ENCODE data around the gene SPOCK1. TPM values are rescaled to one million over a fixed set of nuclear protein-coding genes. Genes with fewer than 3 reads are reported as not detected.

Gene SPOCK1
- total and polyA plus RNA-seq, 2 of the 13 experiments (the other 11 are each of a cell fraction or from before 2014, with no cell fraction given): 0.18 to 0.29 TPM

DNA sequence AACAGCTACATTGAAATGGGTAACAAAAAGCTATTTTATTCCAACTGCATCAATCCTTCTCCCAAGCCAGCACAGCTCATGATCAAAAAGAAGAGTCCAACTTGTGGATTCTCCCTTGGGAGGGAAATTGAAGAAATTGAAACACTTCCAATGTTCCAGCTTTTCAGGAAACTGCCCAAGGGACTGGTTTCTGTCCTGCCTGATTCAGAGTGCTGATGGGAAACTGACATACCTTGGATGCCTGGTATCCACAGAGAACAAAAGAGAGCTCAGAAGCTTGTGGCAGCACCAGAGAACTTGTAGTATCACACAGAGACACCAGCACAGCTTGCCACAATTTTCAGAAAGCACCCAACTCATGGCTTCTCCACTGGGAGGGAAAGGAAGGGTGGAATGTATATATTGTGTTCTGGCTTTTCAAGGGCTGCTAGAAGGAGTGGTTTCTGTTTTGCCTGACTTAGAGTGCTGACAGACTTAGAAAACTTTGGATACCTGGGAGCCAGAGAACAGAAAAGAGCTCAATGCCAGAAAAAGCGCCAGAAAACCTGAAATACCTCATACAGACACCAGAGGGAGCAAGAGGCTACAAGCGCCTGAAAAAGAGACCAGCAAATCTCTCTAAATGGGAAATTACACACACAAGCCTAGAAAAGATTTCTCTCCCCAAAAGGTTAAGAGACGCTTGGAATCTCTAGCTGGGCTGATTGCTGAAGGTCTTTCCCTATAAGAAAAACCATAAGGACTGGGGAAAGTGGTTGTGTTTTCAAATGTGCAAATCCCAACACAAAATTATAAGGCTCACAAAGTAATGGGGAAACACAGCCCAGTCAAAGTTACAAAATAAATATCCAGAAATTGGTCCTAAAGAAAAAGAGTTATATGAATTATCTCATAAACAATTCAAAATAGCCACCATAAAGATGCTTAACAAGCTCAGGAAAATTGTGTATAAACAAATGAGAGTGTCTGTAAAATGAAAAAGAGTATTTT, 178.8 kb downstream of the SPOCK1 start (continued):
- TF ChIP-seq, protein P1, sequence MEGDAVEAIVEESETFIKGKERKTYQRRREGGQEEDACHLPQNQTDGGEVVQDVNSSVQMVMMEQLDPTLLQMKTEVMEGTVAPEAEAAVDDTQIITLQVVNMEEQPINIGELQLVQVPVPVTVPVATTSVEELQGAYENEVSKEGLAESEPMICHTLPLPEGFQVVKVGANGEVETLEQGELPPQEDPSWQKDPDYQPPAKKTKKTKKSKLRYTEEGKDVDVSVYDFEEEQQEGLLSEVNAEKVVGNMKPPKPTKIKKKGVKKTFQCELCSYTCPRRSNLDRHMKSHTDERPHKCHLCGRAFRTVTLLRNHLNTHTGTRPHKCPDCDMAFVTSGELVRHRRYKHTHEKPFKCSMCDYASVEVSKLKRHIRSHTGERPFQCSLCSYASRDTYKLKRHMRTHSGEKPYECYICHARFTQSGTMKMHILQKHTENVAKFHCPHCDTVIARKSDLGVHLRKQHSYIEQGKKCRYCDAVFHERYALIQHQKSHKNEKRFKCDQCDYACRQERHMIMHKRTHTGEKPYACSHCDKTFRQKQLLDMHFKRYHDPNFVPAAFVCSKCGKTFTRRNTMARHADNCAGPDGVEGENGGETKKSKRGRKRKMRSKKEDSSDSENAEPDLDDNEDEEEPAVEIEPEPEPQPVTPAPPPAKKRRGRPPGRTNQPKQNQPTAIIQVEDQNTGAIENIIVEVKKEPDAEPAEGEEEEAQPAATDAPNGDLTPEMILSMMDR (CRISPR knock-in tag; IDR thresholded peaks at IDR 0.05): peak; percentile 61
- TF ChIP-seq KLF6 (CRISPR knock-in tag; IDR thresholded peaks at IDR 0.05) (no peak), ZNF160 (CRISPR knock-in tag; IDR thresholded peaks at IDR 0.05) (no peak), ZNF557 (CRISPR knock-in tag; IDR thresholded peaks at IDR 0.05) (no peak), MIER2 (CRISPR knock-in tag; IDR thresholded peaks at IDR 0.05) (no peak), ZNF274 (CRISPR knock-in tag; IDR thresholded peaks at IDR 0.05) (no peak)
- TF ChIP-seq, protein P2, sequence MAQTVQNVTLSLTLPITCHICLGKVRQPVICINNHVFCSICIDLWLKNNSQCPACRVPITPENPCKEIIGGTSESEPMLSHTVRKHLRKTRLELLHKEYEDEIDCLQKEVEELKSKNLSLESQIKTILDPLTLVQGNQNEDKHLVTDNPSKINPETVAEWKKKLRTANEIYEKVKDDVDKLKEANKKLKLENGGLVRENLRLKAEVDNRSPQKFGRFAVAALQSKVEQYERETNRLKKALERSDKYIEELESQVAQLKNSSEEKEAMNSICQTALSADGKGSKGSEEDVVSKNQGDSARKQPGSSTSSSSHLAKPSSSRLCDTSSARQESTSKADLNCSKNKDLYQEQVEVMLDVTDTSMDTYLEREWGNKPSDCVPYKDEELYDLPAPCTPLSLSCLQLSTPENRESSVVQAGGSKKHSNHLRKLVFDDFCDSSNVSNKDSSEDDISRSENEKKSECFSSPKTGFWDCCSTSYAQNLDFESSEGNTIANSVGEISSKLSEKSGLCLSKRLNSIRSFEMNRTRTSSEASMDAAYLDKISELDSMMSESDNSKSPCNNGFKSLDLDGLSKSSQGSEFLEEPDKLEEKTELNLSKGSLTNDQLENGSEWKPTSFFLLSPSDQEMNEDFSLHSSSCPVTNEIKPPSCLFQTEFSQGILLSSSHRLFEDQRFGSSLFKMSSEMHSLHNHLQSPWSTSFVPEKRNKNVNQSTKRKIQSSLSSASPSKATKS (CRISPR knock-in tag; IDR thresholded peaks at IDR 0.05): no peak
- TF ChIP-seq, protein P3, sequence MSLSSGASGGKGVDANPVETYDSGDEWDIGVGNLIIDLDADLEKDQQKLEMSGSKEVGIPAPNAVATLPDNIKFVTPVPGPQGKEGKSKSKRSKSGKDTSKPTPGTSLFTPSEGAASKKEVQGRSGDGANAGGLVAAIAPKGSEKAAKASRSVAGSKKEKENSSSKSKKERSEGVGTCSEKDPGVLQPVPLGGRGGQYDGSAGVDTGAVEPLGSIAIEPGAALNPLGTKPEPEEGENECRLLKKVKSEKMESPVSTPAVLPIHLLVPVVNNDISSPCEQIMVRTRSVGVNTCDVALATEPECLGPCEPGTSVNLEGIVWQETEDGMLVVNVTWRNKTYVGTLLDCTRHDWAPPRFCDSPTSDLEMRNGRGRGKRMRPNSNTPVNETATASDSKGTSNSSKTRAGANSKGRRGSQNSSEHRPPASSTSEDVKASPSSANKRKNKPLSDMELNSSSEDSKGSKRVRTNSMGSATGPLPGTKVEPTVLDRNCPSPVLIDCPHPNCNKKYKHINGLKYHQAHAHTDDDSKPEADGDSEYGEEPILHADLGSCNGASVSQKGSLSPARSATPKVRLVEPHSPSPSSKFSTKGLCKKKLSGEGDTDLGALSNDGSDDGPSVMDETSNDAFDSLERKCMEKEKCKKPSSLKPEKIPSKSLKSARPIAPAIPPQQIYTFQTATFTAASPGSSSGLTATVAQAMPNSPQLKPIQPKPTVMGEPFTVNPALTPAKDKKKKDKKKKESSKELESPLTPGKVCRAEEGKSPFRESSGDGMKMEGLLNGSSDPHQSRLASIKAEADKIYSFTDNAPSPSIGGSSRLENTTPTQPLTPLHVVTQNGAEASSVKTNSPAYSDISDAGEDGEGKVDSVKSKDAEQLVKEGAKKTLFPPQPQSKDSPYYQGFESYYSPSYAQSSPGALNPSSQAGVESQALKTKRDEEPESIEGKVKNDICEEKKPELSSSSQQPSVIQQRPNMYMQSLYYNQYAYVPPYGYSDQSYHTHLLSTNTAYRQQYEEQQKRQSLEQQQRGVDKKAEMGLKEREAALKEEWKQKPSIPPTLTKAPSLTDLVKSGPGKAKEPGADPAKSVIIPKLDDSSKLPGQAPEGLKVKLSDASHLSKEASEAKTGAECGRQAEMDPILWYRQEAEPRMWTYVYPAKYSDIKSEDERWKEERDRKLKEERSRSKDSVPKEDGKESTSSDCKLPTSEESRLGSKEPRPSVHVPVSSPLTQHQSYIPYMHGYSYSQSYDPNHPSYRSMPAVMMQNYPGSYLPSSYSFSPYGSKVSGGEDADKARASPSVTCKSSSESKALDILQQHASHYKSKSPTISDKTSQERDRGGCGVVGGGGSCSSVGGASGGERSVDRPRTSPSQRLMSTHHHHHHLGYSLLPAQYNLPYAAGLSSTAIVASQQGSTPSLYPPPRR (CRISPR knock-in tag; IDR thresholded peaks at IDR 0.05; ENCODE audit: borderline replicate concordance): no peak
- TF ChIP-seq, protein P4, sequence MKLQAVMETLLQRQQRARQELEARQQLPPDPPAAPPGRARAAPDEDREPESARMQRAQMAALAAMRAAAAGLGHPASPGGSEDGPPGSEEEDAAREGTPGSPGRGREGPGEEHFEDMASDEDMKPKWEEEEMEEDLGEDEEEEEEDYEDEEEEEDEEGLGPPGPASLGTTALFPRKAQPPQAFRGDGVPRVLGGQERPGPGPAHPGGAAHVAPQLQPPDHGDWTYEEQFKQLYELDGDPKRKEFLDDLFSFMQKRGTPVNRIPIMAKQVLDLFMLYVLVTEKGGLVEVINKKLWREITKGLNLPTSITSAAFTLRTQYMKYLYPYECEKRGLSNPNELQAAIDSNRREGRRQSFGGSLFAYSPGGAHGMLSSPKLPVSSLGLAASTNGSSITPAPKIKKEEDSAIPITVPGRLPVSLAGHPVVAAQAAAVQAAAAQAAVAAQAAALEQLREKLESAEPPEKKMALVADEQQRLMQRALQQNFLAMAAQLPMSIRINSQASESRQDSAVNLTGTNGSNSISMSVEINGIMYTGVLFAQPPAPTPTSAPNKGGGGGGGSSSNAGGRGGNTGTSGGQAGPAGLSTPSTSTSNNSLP (IDR thresholded peaks at IDR 0.05; ENCODE audit: low read depth, low read length): no peak
